Testis (tissue), 2 donors: Measurements from ENCODE around the gene KLHL2.
"Not testable (repeated sequence)": the region's sequence is repeated elsewhere in the genome, so short reads cannot be mapped to it uniquely, and the experiment has no call there.

Experiments used
- CTCF ChIP-seq, 3 experiments: fragments of 450-650 bp in 2 of 3; fragments of 200-600 bp in 1 of 3; sonication (generic) in 1 of 3; IDR thresholded peaks; one replicate each; pipeline ENCODE4 v1.5.1; 2016 to 2019; ENCODE audit warnings: antibody characterized with exemption in 3 of 3, mild to moderate bottlenecking in 2 of 3, moderate library complexity in 1 of 3
- POLR2A ChIP-seq: fragments of 450-650 bp; IDR thresholded peaks from one replicate; pipeline ENCODE4 v1.6.1; 2017; ENCODE audit warnings: antibody characterized with exemption, mild to moderate bottlenecking, moderate library complexity

- not testable (repeated sequence) for TF ChIP-seq CTCF (IDR thresholded peaks at IDR 0.05); POLR2A
Measured at GRCh38 chr4:165259776-165260175, 52.4 kb downstream of the KLHL2 start.
